Stomach (tissue), 4 donors: ENCODE data around the gene RABGEF1.

Experiments
- CTCF ChIP-seq, 7 experiments: fragments of 450-650 bp in 4 of 7; fragments of 200-600 bp in 3 of 7; sonication (generic) in 3 of 7; IDR thresholded peaks; one replicate each; pipeline ENCODE4 v1.5.1; 2016 to 2019; ENCODE audit warnings: antibody characterized with exemption in 7 of 7, control low read depth in 2 of 7, mild to moderate bottlenecking in 1 of 7
- EP300 ChIP-seq: sonication (generic); formaldehyde crosslinking; IDR thresholded peaks from one replicate; pipeline ENCODE4 v1.6.1; 2017; ENCODE audit warnings: antibody characterized with exemption
- POLR2A ChIP-seq, 4 donors: fragments of 450-650 bp; IDR thresholded peaks; one replicate each; pipeline ENCODE4 v1.6.1; 2016; ENCODE audit warnings: antibody characterized with exemption in 4 of 4, control low read depth in 2 of 4, mild to moderate bottlenecking in 1 of 4, moderate library complexity in 1 of 4
- POLR2AphosphoS5 ChIP-seq, 3 donors: sonication (generic); formaldehyde crosslinking; IDR thresholded peaks; one replicate each; pipeline ENCODE4 v1.6.1; 2016; ENCODE audit warnings: antibody characterized with exemption in 3 of 3

DNA sequence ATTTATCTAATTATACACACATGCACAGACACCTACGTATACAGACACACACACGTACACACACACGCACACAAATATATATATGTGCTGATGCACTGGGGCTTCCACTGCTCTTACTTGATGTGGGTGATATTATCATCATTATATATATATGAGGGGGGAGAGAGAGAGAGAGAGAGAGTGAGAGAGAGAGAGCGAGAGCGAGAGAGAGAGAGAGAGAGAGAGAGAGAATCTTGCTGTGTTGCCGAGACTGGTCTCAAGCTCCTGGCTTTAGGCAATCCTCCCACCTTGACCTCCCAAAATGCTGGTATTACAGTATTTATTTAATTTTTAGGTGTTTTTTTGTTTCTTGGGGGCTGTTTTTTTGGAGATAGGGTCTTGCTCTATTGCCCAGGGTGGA lies 3.6 kb upstream of the RABGEF1 start:
- TF ChIP-seq CTCF (IDR thresholded peaks at IDR 0.05) (no peak), EP300 (no peak), POLR2A (IDR thresholded peaks at IDR 0.05) (no peak), POLR2AphosphoS5 (IDR thresholded peaks at IDR 0.05) (no peak)
